ENCODE results near the gene ZNF784. TPM values are rescaled to one million over a fixed set of nuclear protein-coding genes. Genes with fewer than 3 reads are reported as not detected.
A peak's percentile ranks its signal among the peaks of the same experiment; 100 is the strongest.

The ZNF784 gene
- total RNA-seq, 6 donors from 2014 or later: 6.8 to 14.7 (median 8.6) TPM

GRCh38 chr19:55611300-55611982 lies 12.9 kb downstream of the ZNF784 start:
- ATAC-seq (ENCODE audit: low FRiP score in 2 of 2): peak in 1 of 2 donors; percentile 7

GRCh38 chr19:55609326-55609725 lies 15.0 kb downstream of the ZNF784 start:
- WGBS, 2 donors: 72 to 80% methylated on average over 5 of the region's 5 CpGs
- no peak for DNase-seq
- peaks cover 27 to 39% (median 33%) of the 10 kb centered on the region in 4 donors for H3K4me1 ChIP-seq
- no peak for ATAC-seq (ENCODE audit: low FRiP score in 2 of 2)
- TF ChIP-seq EP300 (IDR thresholded peaks at IDR 0.05) (no peak), POLR2A (IDR thresholded peaks at IDR 0.05) (no peak), POLR2AphosphoS5 (IDR thresholded peaks at IDR 0.05) (no peak)
- TF ChIP-seq, protein P1, sequence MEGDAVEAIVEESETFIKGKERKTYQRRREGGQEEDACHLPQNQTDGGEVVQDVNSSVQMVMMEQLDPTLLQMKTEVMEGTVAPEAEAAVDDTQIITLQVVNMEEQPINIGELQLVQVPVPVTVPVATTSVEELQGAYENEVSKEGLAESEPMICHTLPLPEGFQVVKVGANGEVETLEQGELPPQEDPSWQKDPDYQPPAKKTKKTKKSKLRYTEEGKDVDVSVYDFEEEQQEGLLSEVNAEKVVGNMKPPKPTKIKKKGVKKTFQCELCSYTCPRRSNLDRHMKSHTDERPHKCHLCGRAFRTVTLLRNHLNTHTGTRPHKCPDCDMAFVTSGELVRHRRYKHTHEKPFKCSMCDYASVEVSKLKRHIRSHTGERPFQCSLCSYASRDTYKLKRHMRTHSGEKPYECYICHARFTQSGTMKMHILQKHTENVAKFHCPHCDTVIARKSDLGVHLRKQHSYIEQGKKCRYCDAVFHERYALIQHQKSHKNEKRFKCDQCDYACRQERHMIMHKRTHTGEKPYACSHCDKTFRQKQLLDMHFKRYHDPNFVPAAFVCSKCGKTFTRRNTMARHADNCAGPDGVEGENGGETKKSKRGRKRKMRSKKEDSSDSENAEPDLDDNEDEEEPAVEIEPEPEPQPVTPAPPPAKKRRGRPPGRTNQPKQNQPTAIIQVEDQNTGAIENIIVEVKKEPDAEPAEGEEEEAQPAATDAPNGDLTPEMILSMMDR (IDR thresholded peaks at IDR 0.05): no peak
- no peak overlapping the region for H3K27ac ChIP-seq
- peaks cover 0 to 28% (median 10%) of the 10 kb centered on the region in 4 donors for H3K36me3 ChIP-seq
- H3K9me3 ChIP-seq: no peaks in the 10 kb centered on the region
- no peaks in the 10 kb centered on the region for H3K27me3 ChIP-seq
- H3K4me3 ChIP-seq: no peak overlapping the region

More at GRCh38 chr19:55611300-55611982, 12.9 kb downstream of the ZNF784 start:
- H3K9me3 ChIP-seq: no peaks in the 10 kb centered on the region
- H3K4me3 ChIP-seq: no peak overlapping the region
- H3K27ac ChIP-seq: no peak overlapping the region
- TF ChIP-seq EP300 (IDR thresholded peaks at IDR 0.05) (no peak), POLR2AphosphoS5 (IDR thresholded peaks at IDR 0.05) (no peak), POLR2A (IDR thresholded peaks at IDR 0.05) (no peak)
- TF ChIP-seq, protein P1 (IDR thresholded peaks at IDR 0.05): no peak
- peaks cover 13 to 46% (median 29%) of the 10 kb centered on the region in 4 donors for H3K36me3 ChIP-seq
- DNase-seq: no peak
- H3K4me1 ChIP-seq: peaks cover 17 to 26% (median 22%) of the 10 kb centered on the region in 4 donors
- H3K27me3 ChIP-seq: no peaks in the 10 kb centered on the region
- 57 to 81% methylated on average over 13 to 15 of the region's 15 CpGs for WGBS, 2 donors

- peak overlapping the region; percentile 93 to 97 (median 96) for H3K27ac ChIP-seq
- no peak for DNase-seq
- TF ChIP-seq POLR2A (IDR thresholded peaks at IDR 0.05) (no peak), EP300 (IDR thresholded peaks at IDR 0.05) (no peak), POLR2AphosphoS5 (IDR thresholded peaks at IDR 0.05) (no peak)
- TF ChIP-seq, protein P1 (IDR thresholded peaks at IDR 0.05): no peak
- no peaks in the 10 kb centered on the region for H3K27me3 ChIP-seq
- ATAC-seq (ENCODE audit: low FRiP score in 2 of 2): no peak
- peaks cover 0 to 28% (median 8%) of the 10 kb centered on the region in 4 donors for H3K36me3 ChIP-seq
- 64 to 66% methylated on average over 9 of the region's 9 CpGs for WGBS, 2 donors
- H3K4me3 ChIP-seq: peak overlapping the region in 1 of 4 donors; percentile 85
- H3K4me1 ChIP-seq: peaks cover 28 to 51% (median 35%) of the 10 kb centered on the region in 4 donors
- H3K9me3 ChIP-seq: no peaks in the 10 kb centered on the region
These were observed 17.5 kb downstream of the ZNF784 start for GRCh38 chr19:55606817-55607216.

DNA sequence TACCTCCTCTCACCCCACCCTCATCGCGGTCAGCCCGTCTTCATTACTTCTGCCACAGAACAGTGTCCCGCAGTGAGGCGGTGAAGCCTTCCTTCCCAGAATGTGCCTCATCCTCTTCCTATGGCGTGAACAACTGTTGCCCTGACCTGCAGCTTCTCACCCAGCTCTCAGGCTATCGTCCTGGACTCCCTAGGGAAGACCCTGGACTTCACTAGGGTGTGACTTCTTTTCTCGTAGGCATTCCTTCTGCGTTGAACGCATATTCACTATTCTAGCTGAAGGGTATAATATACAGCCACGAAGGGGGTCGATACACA lies 17.9 kb downstream of the ZNF784 start:
- 22 to 28% methylated on average over 12 of the region's 12 CpGs for WGBS, 2 donors
- ATAC-seq (ENCODE audit: low FRiP score in 2 of 2): no peak
- no peak for DNase-seq
- H3K27me3 ChIP-seq: no peaks in the 10 kb centered on the region
- TF ChIP-seq, protein P1 (IDR thresholded peaks at IDR 0.05): peak in 1 of 6 experiments; percentile 13
- no peak for TF ChIP-seq POLR2A (IDR thresholded peaks at IDR 0.05)
- peaks cover 0 to 28% (median 8%) of the 10 kb centered on the region in 4 donors for H3K36me3 ChIP-seq
- peaks cover 29 to 52% (median 31%) of the 10 kb centered on the region in 4 donors for H3K4me1 ChIP-seq
- H3K9me3 ChIP-seq: no peaks in the 10 kb centered on the region
- H3K27ac ChIP-seq: peak overlapping the region; percentile 93 to 97 (median 96)
- H3K4me3 ChIP-seq: peak overlapping the region in 3 of 4 donors; percentile 79 to 89 (median 85)
